ENCODE data around the gene FBLN5.
"Not testable (repeated sequence)": the region's sequence is repeated elsewhere in the genome, so short reads cannot be mapped to it uniquely, and the experiment has no call there.

The FBLN5 gene

GRCh38 chr14:91867316-91867988 is 80.0 kb downstream of the FBLN5 start, which contains the start of gene TC2N:
TC2N (minus strand) TSS chr14:91867536; CDS start chr14:91813769, 53,767 bp downstream.
- in situ Hi-C loops (cut with HindIII; ENCODE audit: low sequenced_read_pairs), result no loop called here

GRCh38 chr14:91866511-91867295 is 80.8 kb downstream of the FBLN5 start:
- in situ Hi-C loops (cut with HindIII; ENCODE audit: low sequenced_read_pairs), result no loop called here

GRCh38 chr14:91866061-91866460 is 81.4 kb downstream of the FBLN5 start:
- in situ Hi-C loops (cut with HindIII; ENCODE audit: low sequenced_read_pairs), result no loop called here

- in situ Hi-C loops (cut with HindIII; ENCODE audit: low sequenced_read_pairs), result no loop called here
Observed at GRCh38 chr14:91862417-91862816, 85.1 kb downstream of the FBLN5 start.

GRCh38 chr14:91861091-91861490 is 86.4 kb downstream of the FBLN5 start:
- in situ Hi-C loops (cut with HindIII; ENCODE audit: low sequenced_read_pairs), result no loop called here

- in situ Hi-C loops (cut with HindIII; ENCODE audit: low sequenced_read_pairs), result no loop called here
Observed at GRCh38 chr14:91860238-91860637, 87.3 kb downstream of the FBLN5 start.

GRCh38 chr14:91858536-91859275 is 88.8 kb downstream of the FBLN5 start:
- in situ Hi-C loops (cut with HindIII; ENCODE audit: low sequenced_read_pairs), result no loop called here

GRCh38 chr14:91857614-91858013 is 89.9 kb downstream of the FBLN5 start:
- in situ Hi-C loops (cut with HindIII; ENCODE audit: low sequenced_read_pairs), result no loop called here

GRCh38 chr14:91854327-91854934 is 93.1 kb downstream of the FBLN5 start:
- in situ Hi-C loops (cut with HindIII; ENCODE audit: low sequenced_read_pairs), result no loop called here

GRCh38 chr14:91851563-91851962 is 95.9 kb downstream of the FBLN5 start:
- in situ Hi-C loops (cut with HindIII; ENCODE audit: low sequenced_read_pairs), result no loop called here

GRCh38 chr14:91848504-91849001 is 98.9 kb downstream of the FBLN5 start:
- in situ Hi-C loops (cut with HindIII; ENCODE audit: low sequenced_read_pairs), result no loop called here

- in situ Hi-C loops (cut with HindIII; ENCODE audit: low sequenced_read_pairs), result no loop called here
Observed at GRCh38 chr14:91847693-91848092, 99.8 kb downstream of the FBLN5 start.

- in situ Hi-C loops (cut with HindIII; ENCODE audit: low sequenced_read_pairs), result no loop called here
Observed at GRCh38 chr14:91845652-91846051, 101.8 kb downstream of the FBLN5 start.

- in situ Hi-C loops (cut with HindIII; ENCODE audit: low sequenced_read_pairs), result not testable (repeated sequence)
Observed at GRCh38 chr14:91845056-91845455, 102.4 kb downstream of the FBLN5 start.

GRCh38 chr14:91844029-91844428 is 103.5 kb downstream of the FBLN5 start:
- in situ Hi-C loops (cut with HindIII; ENCODE audit: low sequenced_read_pairs), result no loop called here

GRCh38 chr14:91843437-91843836 is 104.1 kb downstream of the FBLN5 start:
- in situ Hi-C loops (cut with HindIII; ENCODE audit: low sequenced_read_pairs), result no loop called here

- in situ Hi-C loops (cut with HindIII; ENCODE audit: low sequenced_read_pairs), result no loop called here
Observed at GRCh38 chr14:91841065-91841464, 106.4 kb downstream of the FBLN5 start.

GRCh38 chr14:91839749-91840148 is 107.7 kb downstream of the FBLN5 start:
- in situ Hi-C loops (cut with HindIII; ENCODE audit: low sequenced_read_pairs), result no loop called here

- in situ Hi-C loops (cut with HindIII; ENCODE audit: low sequenced_read_pairs), result no loop called here
Observed at GRCh38 chr14:91837076-91837475, 110.4 kb downstream of the FBLN5 start.

GRCh38 chr14:91835920-91836843 is 111.3 kb downstream of the FBLN5 start:
- in situ Hi-C loops (cut with HindIII; ENCODE audit: low sequenced_read_pairs), result no loop called here
